WTC11 (cell line): ENCODE measurements around the gene IFI44. TPM values are rescaled to one million over a fixed set of nuclear protein-coding genes. Genes with fewer than 3 reads are reported as not detected.

Experiments used
- ATAC-seq: fragments of 200-7000 bp; cut with Tn5 transposase; 2 replicates; pipeline ENCODE4 v1.10.0; 2021; ENCODE audit warnings: mild to moderate bottlenecking, moderate library complexity
- CTCF ChIA-PET: fragments of 300-600 bp; sonication (Branson Sonifier 250); formaldehyde crosslinking; loops from one replicate; lab custom pipeline; 2021; ENCODE audit warnings: antibody characterized with exemption; lab: Charles Lee
- POLR2A ChIA-PET: fragments of 350-600 bp; sonication (Branson Sonifier 250); formaldehyde crosslinking; loops from one replicate; lab custom pipeline; 2021; ENCODE audit warnings: antibody characterized with exemption; lab: Charles Lee
- DNase-seq: peaks from one replicate; pipeline ENCODE4 v3.0.0; 2021; ENCODE audit warnings: low spot score
- H3K27ac Mint-ChIP-seq: 2 replicates; pipeline ENCODE4 v1.8.0; 2021; ENCODE audit warnings: mixed read lengths
- H3K27me3 Mint-ChIP-seq: 2 replicates; pipeline ENCODE4 v1.8.0; 2021; ENCODE audit warnings: low read depth, mild to moderate bottlenecking, moderate library complexity, mixed read lengths
- H3K36me3 Mint-ChIP-seq: 2 replicates; pipeline ENCODE4 v1.8.0; 2021; ENCODE audit warnings: mixed read lengths
- H3K4me1 Mint-ChIP-seq: 2 replicates; pipeline ENCODE4 v1.8.0; 2022; ENCODE audit warnings: mixed read lengths
- H3K4me3 Mint-ChIP-seq: 2 replicates; pipeline ENCODE4 v1.8.0; 2021; ENCODE audit warnings: mild to moderate bottlenecking, moderate library complexity, mixed read lengths
- H3K9me3 Mint-ChIP-seq: 2 replicates; pipeline ENCODE4 v1.8.0; 2021; ENCODE audit warnings: mixed read lengths
- CREM ChIP-seq: sonication (generic); formaldehyde crosslinking; IDR thresholded peaks from 2 replicates; pipeline ENCODE4 v1.8.1; 2022; ENCODE audit warnings: mild to moderate bottlenecking, missing genetic modification reagents, moderate library complexity
- ELF4 ChIP-seq: sonication (generic); formaldehyde crosslinking; IDR thresholded peaks from 2 replicates; pipeline ENCODE4 v1.8.1; 2022; ENCODE audit warnings: low read depth, mild to moderate bottlenecking, moderate library complexity, missing genetic modification reagents
- ETV6 ChIP-seq: sonication (generic); formaldehyde crosslinking; IDR thresholded peaks from 2 replicates; pipeline ENCODE4 v1.8.1; 2022; ENCODE audit warnings: mild to moderate bottlenecking, missing genetic modification reagents
- FOXP1 ChIP-seq: sonication (generic); formaldehyde crosslinking; IDR thresholded peaks from 2 replicates; pipeline ENCODE4 v1.8.0; 2022; ENCODE audit warnings: missing genetic modification reagents, mild to moderate bottlenecking, moderate library complexity, borderline replicate concordance
- GRHL2 ChIP-seq: fragments of 250-450 bp; sonication (Bioruptor Pico); IDR thresholded peaks from 2 replicates; pipeline ENCODE4 v1.8.0; 2022; ENCODE audit warnings: mild to moderate bottlenecking, moderate library complexity; ENCODE audit not compliant: insufficient replicate concordance, severe bottlenecking
- GTF2I ChIP-seq: fragments of 250-450 bp; sonication (Bioruptor Pico); conservative IDR thresholded peaks from 2 replicates; pipeline ENCODE4 v1.4.0; 2021; ENCODE audit warnings: mild to moderate bottlenecking
- MXD4 ChIP-seq: fragments of 250-450 bp; sonication (Bioruptor Pico); IDR thresholded peaks from 2 replicates; pipeline ENCODE4 v1.8.0; 2021; ENCODE audit warnings: mild to moderate bottlenecking, moderate library complexity, borderline replicate concordance
- NR2C2 ChIP-seq: sonication (generic); formaldehyde crosslinking; IDR thresholded peaks from 2 replicates; pipeline ENCODE4 v1.8.0; 2022; ENCODE audit warnings: mild to moderate bottlenecking, missing genetic modification reagents
- OVOL2 ChIP-seq: fragments of 250-450 bp; sonication (Bioruptor Pico); IDR thresholded peaks from 2 replicates; pipeline ENCODE4 v1.9.0; 2021; ENCODE audit warnings: mild to moderate bottlenecking, borderline replicate concordance
- PRRX2 ChIP-seq: fragments of 250-450 bp; sonication (Bioruptor Pico); IDR thresholded peaks from 2 replicates; pipeline ENCODE4 v1.8.0; 2021; ENCODE audit warnings: mild to moderate bottlenecking
- RELA ChIP-seq: sonication (generic); formaldehyde crosslinking; IDR thresholded peaks from 2 replicates; pipeline ENCODE4 v1.8.1; 2022; ENCODE audit warnings: missing genetic modification reagents, mild to moderate bottlenecking, borderline replicate concordance
- SMAD3 ChIP-seq: sonication (generic); formaldehyde crosslinking; IDR thresholded peaks from 2 replicates; pipeline ENCODE4 v1.8.0; 2022; ENCODE audit warnings: missing genetic modification reagents, mild to moderate bottlenecking, borderline replicate concordance
- SOX15 ChIP-seq: fragments of 250-450 bp; sonication (Bioruptor Pico); IDR thresholded peaks from 2 replicates; pipeline ENCODE4 v1.9.0; 2021; ENCODE audit warnings: mild to moderate bottlenecking
- TCF7 ChIP-seq: sonication (generic); formaldehyde crosslinking; IDR thresholded peaks from 2 replicates; pipeline ENCODE4 v1.8.0; 2022; ENCODE audit warnings: mild to moderate bottlenecking, low read depth, missing genetic modification reagents, moderate library complexity
- TEAD4 ChIP-seq: sonication (generic); formaldehyde crosslinking; IDR thresholded peaks from 2 replicates; pipeline ENCODE4 v1.8.0; 2022; ENCODE audit warnings: mild to moderate bottlenecking, missing genetic modification reagents
- ZBTB21 ChIP-seq: sonication (generic); formaldehyde crosslinking; IDR thresholded peaks from 2 replicates; pipeline ENCODE4 v1.8.1; 2023; ENCODE audit warnings: mild to moderate bottlenecking, missing genetic modification reagents, borderline replicate concordance
- ZNF138 ChIP-seq: sonication (generic); formaldehyde crosslinking; conservative IDR thresholded peaks from 2 replicates; pipeline ENCODE4 v1.8.1; 2022; ENCODE audit warnings: mild to moderate bottlenecking, moderate library complexity, missing genetic modification reagents
- ZNF232 ChIP-seq: sonication (generic); formaldehyde crosslinking; IDR thresholded peaks from 2 replicates; pipeline ENCODE4 v1.8.0; 2022; ENCODE audit warnings: mild to moderate bottlenecking, missing genetic modification reagents
- ZNF263 ChIP-seq: sonication (generic); formaldehyde crosslinking; IDR thresholded peaks from 2 replicates; pipeline ENCODE4 v1.8.1; 2022; ENCODE audit warnings: low read depth, mild to moderate bottlenecking, moderate library complexity, missing genetic modification reagents
- total RNA-seq: library from RNA; stranded (reverse); gene quantifications from 3 replicates; pipeline ENCODE4 v1.2.3, GENCODE V29; 2021
- TF ChIP-seq, protein P1 (sequence below): sonication (generic); formaldehyde crosslinking; IDR thresholded peaks from 2 replicates; pipeline ENCODE4 v1.8.1; 2022; ENCODE audit warnings: low read depth, mild to moderate bottlenecking, moderate library complexity, missing genetic modification reagents, borderline replicate concordance
- TF ChIP-seq, protein P2 (sequence below): sonication (generic); formaldehyde crosslinking; conservative IDR thresholded peaks from 2 replicates; pipeline ENCODE4 v1.8.1; 2022; ENCODE audit warnings: mild to moderate bottlenecking, missing genetic modification reagents
- TF ChIP-seq, protein P3 (sequence below): fragments of 200-600 bp; IDR thresholded peaks from 2 replicates; pipeline ENCODE4 v1.8.0; 2022; ENCODE audit warnings: antibody characterized with exemption

IFI44 gene
- total RNA-seq, 1 experiment from 2014 or later, result 0.15 TPM

DNA sequence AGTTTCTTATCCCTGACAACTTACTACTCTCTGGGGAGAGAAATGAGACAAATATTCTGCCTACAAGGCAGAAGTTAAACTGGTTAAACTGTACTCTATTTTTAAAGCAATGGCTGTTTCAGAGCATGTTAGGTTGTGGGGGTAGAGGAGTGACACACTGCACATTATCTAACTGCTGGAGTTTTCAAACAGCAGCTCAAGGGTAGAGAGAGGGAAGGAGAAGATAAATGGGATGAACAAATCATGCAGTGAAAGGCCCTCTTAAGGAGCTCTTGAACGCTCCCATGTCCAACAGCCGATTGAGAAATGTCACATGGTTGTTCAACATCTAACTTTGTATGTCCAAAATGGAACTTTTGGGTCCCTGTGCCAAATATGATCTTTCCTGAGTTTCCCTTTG is 43.4 kb upstream of the IFI44 start:
- ChIA-PET POLR2A (no interaction called here), CTCF (interaction anchor here (0.7 to 3.0 kb wide), 4 partner anchors 11 to 273 kb away, joined by 3 to 20 read pairs (median 3); partner anchors contain the start of gene IFI44L)
- H3K27ac Mint-ChIP-seq, result no peak overlapping the region
- no peak overlapping the region for H3K4me3 Mint-ChIP-seq
- no peak for ATAC-seq
- TF ChIP-seq SOX15 (CRISPR knock-in tag) (no peak), MXD4 (CRISPR knock-in tag) (no peak), RELA (CRISPR knock-in tag) (no peak), ZNF138 (CRISPR knock-in tag) (no peak), TCF7 (CRISPR knock-in tag) (no peak), ZNF232 (no peak), GRHL2 (no peak), ZBTB21 (CRISPR knock-in tag) (no peak), ELF4 (CRISPR knock-in tag) (no peak), SMAD3 (CRISPR knock-in tag) (no peak), NR2C2 (CRISPR knock-in tag) (no peak), FOXP1 (CRISPR knock-in tag) (no peak), PRRX2 (no peak), ETV6 (CRISPR knock-in tag) (no peak), CREM (CRISPR knock-in tag) (no peak)
- TF ChIP-seq, protein P1, sequence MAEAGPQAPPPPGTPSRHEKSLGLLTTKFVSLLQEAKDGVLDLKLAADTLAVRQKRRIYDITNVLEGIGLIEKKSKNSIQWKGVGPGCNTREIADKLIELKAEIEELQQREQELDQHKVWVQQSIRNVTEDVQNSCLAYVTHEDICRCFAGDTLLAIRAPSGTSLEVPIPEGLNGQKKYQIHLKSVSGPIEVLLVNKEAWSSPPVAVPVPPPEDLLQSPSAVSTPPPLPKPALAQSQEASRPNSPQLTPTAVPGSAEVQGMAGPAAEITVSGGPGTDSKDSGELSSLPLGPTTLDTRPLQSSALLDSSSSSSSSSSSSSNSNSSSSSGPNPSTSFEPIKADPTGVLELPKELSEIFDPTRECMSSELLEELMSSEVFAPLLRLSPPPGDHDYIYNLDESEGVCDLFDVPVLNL, result no peak
- TF ChIP-seq, protein P2, sequence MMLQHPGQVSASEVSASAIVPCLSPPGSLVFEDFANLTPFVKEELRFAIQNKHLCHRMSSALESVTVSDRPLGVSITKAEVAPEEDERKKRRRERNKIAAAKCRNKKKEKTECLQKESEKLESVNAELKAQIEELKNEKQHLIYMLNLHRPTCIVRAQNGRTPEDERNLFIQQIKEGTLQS (CRISPR knock-in tag), result no peak
- H3K27me3 Mint-ChIP-seq, result no peaks in the 10 kb centered on the region; the same call in 1 of the 2 replicates
- DNase-seq, result no peak
- H3K9me3 Mint-ChIP-seq, result no peaks in the 10 kb centered on the region
- H3K4me1 Mint-ChIP-seq, result no peaks in the 10 kb centered on the region
- no peaks in the 10 kb centered on the region for H3K36me3 Mint-ChIP-seq

DNA sequence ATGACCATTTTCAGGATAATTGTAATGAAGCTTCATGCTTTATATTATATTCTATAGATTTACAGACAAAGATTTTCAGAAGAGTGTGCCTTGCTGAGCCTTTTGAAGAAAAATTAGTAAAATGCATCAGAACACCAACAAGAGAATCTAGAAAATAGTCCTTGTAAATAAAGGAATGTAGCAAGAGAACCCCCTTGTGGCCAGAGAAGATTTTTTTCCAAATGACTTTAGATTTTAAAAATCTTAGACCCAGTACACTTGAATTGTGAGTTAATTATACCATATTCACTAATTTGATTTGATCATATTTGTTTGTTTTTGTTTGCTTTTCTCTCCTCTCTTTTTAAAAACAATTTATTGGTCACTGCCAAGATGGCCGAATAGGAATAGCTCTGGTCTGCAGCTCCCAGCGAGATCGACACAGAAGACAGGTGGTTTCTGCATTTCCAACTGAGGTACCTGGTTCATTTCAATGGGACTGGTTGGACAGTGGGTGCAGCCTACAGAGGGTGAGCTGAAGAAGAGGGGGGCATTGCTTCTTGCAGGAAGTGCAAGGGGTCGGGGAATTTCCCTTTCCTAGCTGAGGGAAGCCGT is 42.2 kb upstream of the IFI44 start:
- ATAC-seq (no peak), DNase-seq (no peak)
- Mint-ChIP-seq H3K27me3 (no peaks in the 10 kb centered on the region), H3K4me1 (no peaks in the 10 kb centered on the region), H3K9me3 (no peaks in the 10 kb centered on the region), H3K27ac (no peak overlapping the region), H3K36me3 (no peaks in the 10 kb centered on the region), H3K4me3 (no peak overlapping the region)
- ChIA-PET CTCF (interaction anchor here (1.2 to 3.0 kb wide), 7 partner anchors 10 to 493 kb away, joined by 3 to 20 read pairs (median 4); no protein-coding TSS in a partner anchor), POLR2A (no interaction called here)
- TF ChIP-seq ZNF263 (CRISPR knock-in tag) (no peak), GTF2I (CRISPR knock-in tag) (no peak), OVOL2 (CRISPR knock-in tag) (no peak), TEAD4 (CRISPR knock-in tag) (no peak)
- TF ChIP-seq, protein P3, sequence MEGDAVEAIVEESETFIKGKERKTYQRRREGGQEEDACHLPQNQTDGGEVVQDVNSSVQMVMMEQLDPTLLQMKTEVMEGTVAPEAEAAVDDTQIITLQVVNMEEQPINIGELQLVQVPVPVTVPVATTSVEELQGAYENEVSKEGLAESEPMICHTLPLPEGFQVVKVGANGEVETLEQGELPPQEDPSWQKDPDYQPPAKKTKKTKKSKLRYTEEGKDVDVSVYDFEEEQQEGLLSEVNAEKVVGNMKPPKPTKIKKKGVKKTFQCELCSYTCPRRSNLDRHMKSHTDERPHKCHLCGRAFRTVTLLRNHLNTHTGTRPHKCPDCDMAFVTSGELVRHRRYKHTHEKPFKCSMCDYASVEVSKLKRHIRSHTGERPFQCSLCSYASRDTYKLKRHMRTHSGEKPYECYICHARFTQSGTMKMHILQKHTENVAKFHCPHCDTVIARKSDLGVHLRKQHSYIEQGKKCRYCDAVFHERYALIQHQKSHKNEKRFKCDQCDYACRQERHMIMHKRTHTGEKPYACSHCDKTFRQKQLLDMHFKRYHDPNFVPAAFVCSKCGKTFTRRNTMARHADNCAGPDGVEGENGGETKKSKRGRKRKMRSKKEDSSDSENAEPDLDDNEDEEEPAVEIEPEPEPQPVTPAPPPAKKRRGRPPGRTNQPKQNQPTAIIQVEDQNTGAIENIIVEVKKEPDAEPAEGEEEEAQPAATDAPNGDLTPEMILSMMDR, result 0 out of 2 replicates have a peak, but pooled peaks have one; percentile 24
